ENCODE results near the gene MYO1B.

The MYO1B gene

DNA sequence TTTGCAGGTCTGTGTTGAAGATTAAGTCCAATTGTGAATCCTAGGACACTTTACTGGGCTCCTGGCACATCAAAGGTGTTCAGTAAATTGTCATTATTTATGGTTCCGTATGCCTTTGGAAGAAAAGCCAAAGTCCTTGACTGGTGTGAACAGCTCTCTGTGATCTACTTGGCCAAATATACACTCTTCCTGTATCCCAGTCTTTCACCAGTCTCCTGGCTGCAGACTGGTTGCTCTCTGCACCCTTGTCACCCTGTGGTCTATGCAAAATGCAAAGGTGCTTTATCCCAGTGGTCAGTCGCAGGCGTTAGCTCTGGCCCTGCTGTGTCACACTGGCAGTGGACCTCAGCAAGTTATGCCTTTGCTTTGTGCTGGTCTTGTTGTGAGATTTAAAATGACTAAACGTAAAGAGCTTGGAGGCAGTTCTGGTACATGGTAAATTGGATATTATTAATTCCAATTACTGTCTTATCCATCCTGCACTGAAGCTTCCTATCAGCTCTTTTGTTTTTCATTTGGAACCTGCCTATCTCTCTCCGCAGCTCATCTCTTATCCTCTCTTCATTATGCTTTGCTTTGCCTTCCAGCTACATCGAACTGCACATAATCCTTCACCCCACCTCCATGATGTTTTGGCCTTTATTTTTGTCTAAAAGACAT, 83.1 kb downstream of the MYO1B start:
- H4K20me1 ChIP-seq (ENCODE audit: insufficient read depth, low read length, poor library complexity, severe bottlenecking): no peaks in the 10 kb centered on the region
- H3K9ac ChIP-seq (ENCODE audit: low read depth, low read length, poor library complexity, severe bottlenecking): no peak overlapping the region
- H3K4me2 ChIP-seq (ENCODE audit: low read depth, low read length, poor library complexity, severe bottlenecking): no peak overlapping the region
- H3K79me2 ChIP-seq (ENCODE audit: insufficient read depth, low read length): peaks cover 22% of the 10 kb centered on the region; the same call in 1 of the 2 replicates
- no peak overlapping the region for H2AFZ ChIP-seq (ENCODE audit: low read length)
- H3K4me3 ChIP-seq (ENCODE audit: low read length, poor library complexity, severe bottlenecking): no peak overlapping the region
- no peaks in the 10 kb centered on the region for H3K9me2 ChIP-seq (replicated peaks; ENCODE audit: low read depth, low read length)
- no peaks in the 10 kb centered on the region for H3K4me1 ChIP-seq (ENCODE audit: insufficient read depth, low read length, poor library complexity, severe bottlenecking)
- no peaks in the 10 kb centered on the region for H3K27me3 ChIP-seq (ENCODE audit: insufficient read depth, low read length, poor library complexity, severe bottlenecking)
- no peaks in the 10 kb centered on the region for H3F3A ChIP-seq (ENCODE audit: low read depth)
- no peak for TF ChIP-seq EZH2phosphoT487 (IDR thresholded peaks at IDR 0.05; ENCODE audit: borderline replicate concordance)
- TF ChIP-seq, protein P1, sequence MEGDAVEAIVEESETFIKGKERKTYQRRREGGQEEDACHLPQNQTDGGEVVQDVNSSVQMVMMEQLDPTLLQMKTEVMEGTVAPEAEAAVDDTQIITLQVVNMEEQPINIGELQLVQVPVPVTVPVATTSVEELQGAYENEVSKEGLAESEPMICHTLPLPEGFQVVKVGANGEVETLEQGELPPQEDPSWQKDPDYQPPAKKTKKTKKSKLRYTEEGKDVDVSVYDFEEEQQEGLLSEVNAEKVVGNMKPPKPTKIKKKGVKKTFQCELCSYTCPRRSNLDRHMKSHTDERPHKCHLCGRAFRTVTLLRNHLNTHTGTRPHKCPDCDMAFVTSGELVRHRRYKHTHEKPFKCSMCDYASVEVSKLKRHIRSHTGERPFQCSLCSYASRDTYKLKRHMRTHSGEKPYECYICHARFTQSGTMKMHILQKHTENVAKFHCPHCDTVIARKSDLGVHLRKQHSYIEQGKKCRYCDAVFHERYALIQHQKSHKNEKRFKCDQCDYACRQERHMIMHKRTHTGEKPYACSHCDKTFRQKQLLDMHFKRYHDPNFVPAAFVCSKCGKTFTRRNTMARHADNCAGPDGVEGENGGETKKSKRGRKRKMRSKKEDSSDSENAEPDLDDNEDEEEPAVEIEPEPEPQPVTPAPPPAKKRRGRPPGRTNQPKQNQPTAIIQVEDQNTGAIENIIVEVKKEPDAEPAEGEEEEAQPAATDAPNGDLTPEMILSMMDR (conservative IDR thresholded peaks at IDR 0.05; ENCODE audit: low read length): no peak
- peaks cover 38% of the 10 kb centered on the region for H3K36me3 ChIP-seq (ENCODE audit: insufficient read depth, low read length)
- peaks cover 8% of the 10 kb centered on the region for H3K9me3 ChIP-seq (ENCODE audit: insufficient read depth, low read depth, low read length)

- no peaks in the 10 kb centered on the region for H3K9me3 ChIP-seq (ENCODE audit: insufficient read depth, low read depth, low read length)
- no peaks in the 10 kb centered on the region for H3K27me3 ChIP-seq (ENCODE audit: insufficient read depth, low read length, poor library complexity, severe bottlenecking)
- H3K9me2 ChIP-seq (replicated peaks; ENCODE audit: low read depth, low read length): no peaks in the 10 kb centered on the region
- no peak overlapping the region for H3K9ac ChIP-seq (ENCODE audit: low read depth, low read length, poor library complexity, severe bottlenecking)
- no peak overlapping the region for H2AFZ ChIP-seq (ENCODE audit: low read length)
- TF ChIP-seq, protein P1 (conservative IDR thresholded peaks at IDR 0.05; ENCODE audit: low read length): no peak
- no peak for TF ChIP-seq EZH2phosphoT487 (IDR thresholded peaks at IDR 0.05; ENCODE audit: borderline replicate concordance)
- no peak overlapping the region for H3K4me2 ChIP-seq (ENCODE audit: low read depth, low read length, poor library complexity, severe bottlenecking)
- H3K36me3 ChIP-seq (ENCODE audit: insufficient read depth, low read length): peaks cover 44% of the 10 kb centered on the region; the same call in 1 of the 2 replicates
- H4K20me1 ChIP-seq (ENCODE audit: insufficient read depth, low read length, poor library complexity, severe bottlenecking): no peaks in the 10 kb centered on the region
- no peak overlapping the region for H3K4me3 ChIP-seq (ENCODE audit: low read length, poor library complexity, severe bottlenecking)
- no peaks in the 10 kb centered on the region for H3F3A ChIP-seq (ENCODE audit: low read depth)
- peaks cover 10% of the 10 kb centered on the region; the same call in 1 of the 2 replicates for H3K79me2 ChIP-seq (ENCODE audit: insufficient read depth, low read length)
- H3K4me1 ChIP-seq (ENCODE audit: insufficient read depth, low read length, poor library complexity, severe bottlenecking): no peaks in the 10 kb centered on the region
Observed at GRCh38 chr2:191329841-191330240, 84.6 kb downstream of the MYO1B start.

- Histone ChIP-seq H4K20me1 (ENCODE audit: insufficient read depth, low read length, poor library complexity, severe bottlenecking) (no peaks in the 10 kb centered on the region), H3K4me3 (ENCODE audit: low read length, poor library complexity, severe bottlenecking) (no peak overlapping the region), H3F3A (ENCODE audit: low read depth) (no peaks in the 10 kb centered on the region), H3K4me1 (ENCODE audit: insufficient read depth, low read length, poor library complexity, severe bottlenecking) (no peaks in the 10 kb centered on the region), H3K9me3 (ENCODE audit: insufficient read depth, low read depth, low read length) (no peaks in the 10 kb centered on the region), H3K9me2 (replicated peaks; ENCODE audit: low read depth, low read length) (no peaks in the 10 kb centered on the region), H3K9ac (ENCODE audit: low read depth, low read length, poor library complexity, severe bottlenecking) (no peak overlapping the region), H3K27me3 (ENCODE audit: insufficient read depth, low read length, poor library complexity, severe bottlenecking) (no peaks in the 10 kb centered on the region), H2AFZ (ENCODE audit: low read length) (no peak overlapping the region), H3K4me2 (ENCODE audit: low read depth, low read length, poor library complexity, severe bottlenecking) (no peak overlapping the region), H3K79me2 (ENCODE audit: insufficient read depth, low read length) (no peaks in the 10 kb centered on the region), H3K36me3 (ENCODE audit: insufficient read depth, low read length) (peaks cover 41% of the 10 kb centered on the region; the same call in 1 of the 2 replicates)
- no peak for TF ChIP-seq EZH2phosphoT487 (IDR thresholded peaks at IDR 0.05; ENCODE audit: borderline replicate concordance)
- TF ChIP-seq, protein P1 (conservative IDR thresholded peaks at IDR 0.05; ENCODE audit: low read length): no peak
Observed at GRCh38 chr2:191333911-191334357, 88.7 kb downstream of the MYO1B start.

Measured in Loucy (cell line).